PC-9 (cell line): Measurements from ENCODE around the gene PI4K2B. TPM values are rescaled to one million over a fixed set of nuclear protein-coding genes. Genes with fewer than 3 reads are reported as not detected.
A peak's percentile ranks its signal among the peaks of the same experiment; 100 is the strongest.
"Not testable (repeated sequence)": the region's sequence is repeated elsewhere in the genome, so short reads cannot be mapped to it uniquely, and the experiment has no call there.

Experiments
- BruUV-seq: library from RNA; stranded (reverse); fragments of 400-500 nt; replicated peaks from 2 replicates; lab custom pipeline; 2021; lab: Mats Ljungman, UMichigan
- CTCF ChIA-PET: fragments of 300-600 bp; sonication (Branson Sonifier 250); formaldehyde crosslinking; loops from one replicate; lab custom pipeline; 2022; ENCODE audit warnings: antibody characterized with exemption; lab: Charles Lee
- POLR2A ChIA-PET: fragments of 300-600 bp; sonication (Branson Sonifier 250); formaldehyde crosslinking; loops from one replicate; lab custom pipeline; 2022; ENCODE audit warnings: antibody characterized with exemption; ENCODE audit not compliant: unreplicated experiment; lab: Charles Lee
- DNase-seq, 2 experiments: peaks; one replicate each; pipeline versions ENCODE4 v3.0.0 to v3.0.0-alpha.2; 2015 to 2022; ENCODE audit warnings: mixed read lengths in 1 of 2
- H2AFZ ChIP-seq: fragments of 200-600 bp; sonication (generic); 2 replicates; pipeline ENCODE4 v1.8.1; 2017; ENCODE audit warnings: antibody characterized with exemption
- H3F3A ChIP-seq: fragments of 200-600 bp; sonication (generic); 2 replicates; pipeline ENCODE4 v1.8.1; 2017; ENCODE audit warnings: antibody characterized with exemption, mild to moderate bottlenecking, low read depth; ENCODE audit not compliant: insufficient read depth
- H3K27ac ChIP-seq: fragments of 200-600 bp; sonication (generic); 2 replicates; pipeline ENCODE4 v1.6.1; 2016; ENCODE audit warnings: mixed run types
- H3K27me3 ChIP-seq: fragments of 200-600 bp; sonication (generic); 2 replicates; pipeline ENCODE4 v1.6.1; 2016; ENCODE audit warnings: low read depth, mixed run types; ENCODE audit not compliant: insufficient read depth
- H3K36me3 ChIP-seq: fragments of 200-600 bp; sonication (generic); 2 replicates; pipeline ENCODE4 v1.6.1; 2016; ENCODE audit warnings: low read depth, mixed run types
- H3K4me1 ChIP-seq: fragments of 200-600 bp; sonication (generic); replicated peaks from 2 replicates; pipeline ENCODE4 v1.6.1; 2016; ENCODE audit warnings: mixed run types; ENCODE audit not compliant: insufficient read depth
- H3K4me2 ChIP-seq: fragments of 200-600 bp; sonication (generic); 2 replicates; pipeline ENCODE4 v1.6.1; 2017; ENCODE audit warnings: mixed run types
- H3K4me3 ChIP-seq: fragments of 200-600 bp; sonication (generic); 2 replicates; pipeline ENCODE4 v1.6.1; 2016; ENCODE audit warnings: mixed run types
- H3K79me2 ChIP-seq: fragments of 200-600 bp; sonication (generic); 2 replicates; pipeline ENCODE4 v1.6.1; 2017; ENCODE audit warnings: low read depth, mixed run types
- H3K9me2 ChIP-seq: fragments of 200-600 bp; sonication (generic); 2 replicates; pipeline ENCODE4 v1.8.1; 2017; ENCODE audit warnings: mild to moderate bottlenecking; ENCODE audit not compliant: insufficient read depth
- H3K9me3 ChIP-seq: fragments of 200-600 bp; sonication (generic); 2 replicates; pipeline ENCODE4 v1.8.1; 2016; ENCODE audit warnings: low read depth; ENCODE audit not compliant: insufficient read depth
- H4K20me1 ChIP-seq: fragments of 200-600 bp; sonication (generic); 2 replicates; pipeline ENCODE4 v1.8.1; 2017; ENCODE audit not compliant: insufficient read depth
- CTCF ChIP-seq: fragments of 200-600 bp; sonication (generic); conservative IDR thresholded peaks from 2 replicates; pipeline ENCODE4 v1.6.1; 2017; ENCODE audit warnings: mixed run types, antibody characterized with exemption, mild to moderate bottlenecking, moderate library complexity
- EZH2 ChIP-seq: fragments of 200-600 bp; sonication (generic); IDR thresholded peaks from 2 replicates; pipeline ENCODE4 v1.8.0; 2017; ENCODE audit warnings: antibody characterized with exemption, low read depth
- intact Hi-C: fragments of 100-400 bp; cut with micrococcal nuclease; formaldehyde crosslinking; loops from one replicate; pipeline ENCODE4 v1.10.0; 2022; ENCODE audit not compliant: unreplicated experiment
- total RNA-seq: library from RNA; stranded (reverse); gene quantifications from 2 replicates; pipeline ENCODE4 v1.2.3, GENCODE V29; 2021

PI4K2B gene
- total RNA-seq, 1 experiment from 2014 or later = 19.3 TPM

GRCh38 chr4:25238052-25238451, 4.2 kb downstream of the PI4K2B start:
- Histone ChIP-seq H3K9me2 (no peaks in the 10 kb centered on the region), H3K4me1 (peaks cover 14% of the 10 kb centered on the region), H3K4me3 (no peak overlapping the region), H3K36me3 (no peaks in the 10 kb centered on the region), H3K27ac (no peak overlapping the region), H3K9me3 (no peaks in the 10 kb centered on the region), H3K27me3 (no peaks in the 10 kb centered on the region), H3K79me2 (peaks cover 31% of the 10 kb centered on the region), H3K4me2 (no peak overlapping the region), H4K20me1 (no peaks in the 10 kb centered on the region), H3F3A (peaks cover 4% of the 10 kb centered on the region; the same call in 1 of the 2 replicates), H2AFZ (no peak overlapping the region)
- intact Hi-C loops = no loop called here
- ChIA-PET CTCF (no interaction called here), POLR2A (interaction anchor here (0.6 kb wide), 1 partner anchor 83 kb away, joined by 3 read pairs; no protein-coding TSS in a partner anchor)
- no peak for TF ChIP-seq EZH2
- TF ChIP-seq CTCF = no peak
- no TSS peak for BruUV-seq
- DNase-seq = no peak

- H3F3A ChIP-seq, intact Hi-C loops, CTCF ChIA-PET: not testable (repeated sequence)
These were observed 5.7 kb downstream of the PI4K2B start for GRCh38 chr4:25239528-25239927.

GRCh38 chr4:25240754-25241210, 6.9 kb downstream of the PI4K2B start:
- intact Hi-C loops, H3K9me2 ChIP-seq, DNase-seq, BruUV-seq, CTCF ChIA-PET, H3K27me3 ChIP-seq, H4K20me1 ChIP-seq, H2AFZ ChIP-seq, H3K9me3 ChIP-seq, H3K4me3 ChIP-seq, H3K27ac ChIP-seq, POLR2A ChIA-PET, H3F3A ChIP-seq, H3K4me1 ChIP-seq, H3K4me2 ChIP-seq, H3K36me3 ChIP-seq: not testable (repeated sequence)
- H3K79me2 ChIP-seq = peaks cover 22% of the 10 kb centered on the region

More at GRCh38 chr4:25239528-25239927, 5.7 kb downstream of the PI4K2B start:
- not testable (repeated sequence) for H2AFZ ChIP-seq, H4K20me1 ChIP-seq, H3K27me3 ChIP-seq, H3K9me3 ChIP-seq, H3K36me3 ChIP-seq, H3K9me2 ChIP-seq, H3K4me3 ChIP-seq, H3K27ac ChIP-seq, BruUV-seq, DNase-seq
- peaks cover 14% of the 10 kb centered on the region for H3K4me1 ChIP-seq
- peaks cover 31% of the 10 kb centered on the region for H3K79me2 ChIP-seq
- H3K4me2 ChIP-seq = peak overlapping the region; percentile 32; the same call in 1 of the 2 replicates
- POLR2A ChIA-PET = interaction anchor here (0.6 kb wide), 1 partner anchor 66 kb away, joined by 6 read pairs; no protein-coding TSS in a partner anchor

- POLR2A ChIA-PET, intact Hi-C loops, DNase-seq, H3K27me3 ChIP-seq, H3K9me2 ChIP-seq, H3K4me3 ChIP-seq, H3K27ac ChIP-seq, BruUV-seq, H3K79me2 ChIP-seq, H3K36me3 ChIP-seq, H3K9me3 ChIP-seq, H3K4me2 ChIP-seq, CTCF ChIA-PET, H4K20me1 ChIP-seq, H3K4me1 ChIP-seq, H2AFZ ChIP-seq, H3F3A ChIP-seq: not testable (repeated sequence)
These were observed 8.4 kb downstream of the PI4K2B start for GRCh38 chr4:25242195-25242594.
